HCT116 (cell line): ENCODE results near the gene MECP2. TPM values are rescaled to one million over a fixed set of nuclear protein-coding genes. Genes with fewer than 3 reads are reported as not detected.

Source experiments
- ATAC-seq: fragments of 200-7000 bp; cut with Tn5 transposase; 2 replicates; pipeline ENCODE4 v1.9.1; 2020; ENCODE audit warnings: mild to moderate bottlenecking, moderate library complexity
- BruUV-seq: library from RNA; stranded (reverse); fragments of 400-500 nt; replicated peaks from 2 replicates; lab custom pipeline; 2021; lab: Mats Ljungman, UMichigan
- CTCF ChIA-PET: fragments of 300-600 bp; sonication (Branson Sonifier 250); formaldehyde crosslinking; loops from one replicate; lab custom pipeline; 2021; ENCODE audit warnings: antibody characterized with exemption; lab: Charles Lee
- POLR2A ChIA-PET: fragments of 300-600, 350-600 bp; sonication (Branson Sonifier 250); formaldehyde crosslinking; loops from one replicate; lab custom pipeline; 2021; ENCODE audit warnings: antibody characterized with exemption; lab: Charles Lee
- RAD21 ChIA-PET, 2 experiments: fragments of 300-600 bp; sonication (Branson Sonifier 250); formaldehyde crosslinking; loops; one replicate each; lab custom pipeline; 2023; ENCODE audit warnings: low total read pairs in 2 of 2; ENCODE audit not compliant: uncharacterized antibody in 2 of 2, unreplicated experiment in 2 of 2, low non-redundant PET in 1 of 2; lab: Charles Lee
- DNase-seq: peaks from one replicate; pipeline ENCODE4 v3.0.0-alpha.2; 2010; ENCODE audit warnings: low read depth, low spot score
- H2AFZ ChIP-seq: fragments of 200-600 bp; shearing (Covaris generic), sonication (generic); 2 replicates; pipeline ENCODE4 v1.6.1; 2017; ENCODE audit warnings: low read depth, mixed run types, mixed read lengths, antibody characterized with exemption, low read length; ENCODE audit not compliant: poor library complexity, severe bottlenecking
- H3K27ac ChIP-seq: 2 replicates; pipeline ENCODE4 v1.5.1; 2012; ENCODE audit warnings: low read depth, low read length
- H3K27me3 ChIP-seq: fragments of 200-600 bp; sonication (generic); 2 replicates; pipeline ENCODE4 v1.6.1; 2016; ENCODE audit warnings: mixed run types, low read length, mixed read lengths; ENCODE audit not compliant: insufficient read depth
- H3K36me3 ChIP-seq, 2 experiments: fragments of 200-500 bp in 1 of 2; fragments of 200-600 bp in 1 of 2; sonication (Bioruptor generic) in 1 of 2; sonication (generic) in 1 of 2; 2 replicates each; pipeline versions ENCODE4 v1.5.1 to v1.6.1; 2014 to 2016; ENCODE audit warnings: low read length in 2 of 2, inconsistent platforms in 1 of 2, mixed read lengths in 1 of 2, mixed run types in 1 of 2; ENCODE audit not compliant: insufficient read depth in 2 of 2, control insufficient read depth in 1 of 2
- H3K4me1 ChIP-seq, 2 experiments: fragments of 200-600 bp in 1 of 2; sonication (generic) in 1 of 2; 2 replicates each; pipeline versions ENCODE4 v1.5.1 to v1.6.1; 2012 to 2017; ENCODE audit warnings: low read length in 2 of 2, inconsistent platforms in 1 of 2, mild to moderate bottlenecking in 1 of 2, mixed read lengths in 1 of 2, mixed run types in 1 of 2, moderate library complexity in 1 of 2; ENCODE audit not compliant: insufficient read depth in 2 of 2, control insufficient read depth in 1 of 2
- H3K4me2 ChIP-seq: fragments of 200-600 bp; sonication (generic); 2 replicates; pipeline ENCODE4 v1.6.1; 2017; ENCODE audit warnings: mixed run types, low read length, mixed read lengths
- H3K4me3 ChIP-seq, 2 experiments: fragments of 200-600 bp in 1 of 2; sonication (generic) in 1 of 2; replicated peaks in 1 of 2; 2 replicates each; pipeline ENCODE4 v1.5.1; 2011 to 2016; ENCODE audit warnings: low read length in 2 of 2, control low read depth in 1 of 2, low read depth in 1 of 2, mild to moderate bottlenecking in 1 of 2, mixed read lengths in 1 of 2, mixed run types in 1 of 2
- H3K79me2 ChIP-seq: fragments of 200-600 bp; sonication (generic); 2 replicates; pipeline ENCODE4 v1.6.1; 2017; ENCODE audit warnings: mild to moderate bottlenecking, mixed run types, low read length, moderate library complexity, mixed read lengths; ENCODE audit not compliant: insufficient read depth
- H3K9ac ChIP-seq: fragments of 200-600 bp; sonication (generic); 2 replicates; pipeline ENCODE4 v1.6.1; 2016; ENCODE audit warnings: low read length, mixed read lengths
- H3K9me2 ChIP-seq: fragments of 200-600 bp; sonication (generic), shearing (Covaris generic); 2 replicates; pipeline ENCODE4 v1.6.1; 2017; ENCODE audit warnings: mixed run types, mild to moderate bottlenecking, moderate library complexity; ENCODE audit not compliant: insufficient read depth
- H3K9me3 ChIP-seq, 2 experiments: fragments of 200-500 bp in 1 of 2; fragments of 200-600 bp in 1 of 2; sonication (Bioruptor generic) in 1 of 2; sonication (generic) in 1 of 2; 2 replicates each; pipeline ENCODE4 v1.6.1; 2014 to 2017; ENCODE audit warnings: low read length in 2 of 2, mixed read lengths in 2 of 2, inconsistent platforms in 1 of 2, low read depth in 1 of 2, mild to moderate bottlenecking in 1 of 2, mixed run types in 1 of 2, moderate library complexity in 1 of 2; ENCODE audit not compliant: control insufficient read depth in 1 of 2, insufficient read depth in 1 of 2
- H4K20me1 ChIP-seq: fragments of 200-600 bp; sonication (generic), shearing (Covaris generic); 2 replicates; pipeline ENCODE4 v1.6.1; 2017; ENCODE audit warnings: mixed run types, mild to moderate bottlenecking, moderate library complexity; ENCODE audit not compliant: insufficient read depth
- ATF3 ChIP-seq: IDR thresholded peaks from 2 replicates; pipeline ENCODE4 v1.6.1; 2012
- CBX3 ChIP-seq: IDR thresholded peaks from 2 replicates; pipeline ENCODE4 v1.6.1; 2012; ENCODE audit warnings: low read depth
- CEBPB ChIP-seq: IDR thresholded peaks from 2 replicates; pipeline ENCODE4 v1.6.1; 2012; ENCODE audit warnings: low read depth
- EZH2 ChIP-seq: fragments of 200-600 bp; sonication (generic); IDR thresholded peaks from 2 replicates; pipeline ENCODE4 v1.6.1; 2017; ENCODE audit warnings: antibody characterized with exemption, mixed run types
- EZH2phosphoT487 ChIP-seq: fragments of 200-600 bp; IDR thresholded peaks from 2 replicates; pipeline ENCODE4 v1.6.1; 2018; ENCODE audit warnings: antibody characterized with exemption, borderline replicate concordance
- FOSL1 ChIP-seq: IDR thresholded peaks from 2 replicates; pipeline ENCODE4 v1.6.1; 2012; ENCODE audit warnings: low read depth
- JUND ChIP-seq: IDR thresholded peaks from 2 replicates; pipeline ENCODE4 v1.6.1; 2012
- MAX ChIP-seq: IDR thresholded peaks from 2 replicates; pipeline ENCODE4 v1.6.1; 2012
- POLR2A ChIP-seq: IDR thresholded peaks from 2 replicates; pipeline ENCODE4 v1.7.0; 2011; ENCODE audit warnings: borderline replicate concordance; ENCODE audit not compliant: insufficient read depth, insufficient read length; ENCODE audit errors: extremely low read depth
- POLR2AphosphoS5 ChIP-seq: IDR thresholded peaks from 2 replicates; pipeline ENCODE4 v1.6.1; 2011; ENCODE audit warnings: mild to moderate bottlenecking, low read depth, low read length, moderate library complexity
- RAD21 ChIP-seq: IDR thresholded peaks from 2 replicates; pipeline ENCODE4 v1.6.1; 2012; ENCODE audit warnings: low read depth, mild to moderate bottlenecking
- REST ChIP-seq: IDR thresholded peaks from 2 replicates; pipeline ENCODE4 v1.6.1; 2012; ENCODE audit warnings: low read depth
- SP1 ChIP-seq: IDR thresholded peaks from 2 replicates; pipeline ENCODE4 v1.6.1; 2012; ENCODE audit warnings: low read depth
- YY1 ChIP-seq: IDR thresholded peaks from 2 replicates; pipeline ENCODE4 v1.6.1; 2011; ENCODE audit warnings: low read length, low read depth, moderate library complexity, mild to moderate bottlenecking; ENCODE audit not compliant: insufficient replicate concordance; ENCODE audit errors: extremely low read depth
- ZFX ChIP-seq: fragments of 450-650 bp; IDR thresholded peaks from 2 replicates; pipeline ENCODE4 v1.6.1; 2017
- intact Hi-C: fragments of 100-400 bp; cut with micrococcal nuclease; formaldehyde crosslinking; loops from 2 replicates; pipeline ENCODE4 v1.10.0; 2022
- total RNA-seq: library from RNA; stranded (reverse); gene quantifications from one replicate; pipeline ENCODE4 v1.2.1, GENCODE V29; 2021; ENCODE audit not compliant: unreplicated experiment

MECP2 gene
- total RNA-seq, 1 experiment from 2014 or later: 32.4 TPM

GRCh38 chrX:154138857-154139256 lies 41.3 kb upstream of the MECP2 start:
- Histone ChIP-seq H2AFZ (no peak overlapping the region), H3K36me3 (no peaks in the 10 kb centered on the region), H3K27ac (no peak overlapping the region), H3K4me1 (peaks cover 0 to 4% of the 10 kb centered on the region in 2 experiments; a peak in 1 of 4 replicates), H3K9ac (no peak overlapping the region), H3K9me2 (no peaks in the 10 kb centered on the region), H3K4me2 (no peak overlapping the region), H3K79me2 (no peaks in the 10 kb centered on the region), H3K27me3 (no peaks in the 10 kb centered on the region), H3K4me3 (no peak overlapping the region), H4K20me1 (no peaks in the 10 kb centered on the region), H3K9me3 (no peaks in the 10 kb centered on the region)
- intact Hi-C loops: no loop called here
- BruUV-seq: no TSS peak
- ChIA-PET RAD21 (no interaction called here), POLR2A (no interaction called here), CTCF (no interaction called here)
- ATAC-seq (no peak), DNase-seq (no peak)
- TF ChIP-seq SP1 (no peak), POLR2AphosphoS5 (no peak), MAX (no peak), ZFX (no peak), POLR2A (no peak), YY1 (no peak), CEBPB (no peak), ATF3 (no peak), CBX3 (no peak), JUND (no peak), RAD21 (no peak), REST (no peak), FOSL1 (no peak), EZH2 (no peak), EZH2phosphoT487 (no peak)
